NOMO-1 treated with DMSO at 0.1 percent for 48 hours (cell line): ENCODE measurements around the gene CTBS.
"Not testable (repeated sequence)": the region's sequence is repeated elsewhere in the genome, so short reads cannot be mapped to it uniquely, and the experiment has no call there.

Experiments used
- DNase-seq: peaks from one replicate; lab custom pipeline; 2025; ENCODE audit not compliant: unreplicated experiment; lab: John Stamatoyannopoulos, UW

CTBS gene

DNA sequence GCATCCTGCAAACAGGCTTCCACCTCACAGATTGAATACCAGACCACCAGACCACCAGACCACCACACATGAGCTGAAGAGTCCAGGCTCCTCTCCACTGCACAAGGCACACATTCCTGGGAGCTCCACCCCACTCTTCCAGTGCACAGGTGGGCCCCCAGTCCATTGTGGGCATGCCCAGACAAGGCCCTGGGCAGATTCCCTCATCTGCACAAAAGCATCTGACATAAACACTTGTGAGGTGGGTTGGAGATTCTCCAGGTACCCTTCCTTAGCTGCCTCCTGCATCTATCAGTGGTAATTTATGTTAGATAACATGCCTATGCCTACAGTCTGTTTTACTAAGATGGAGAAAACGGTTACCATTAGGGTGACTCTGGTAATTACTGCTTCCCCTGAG, 11.6 kb upstream of the CTBS start:
- no peak for DNase-seq

DNA sequence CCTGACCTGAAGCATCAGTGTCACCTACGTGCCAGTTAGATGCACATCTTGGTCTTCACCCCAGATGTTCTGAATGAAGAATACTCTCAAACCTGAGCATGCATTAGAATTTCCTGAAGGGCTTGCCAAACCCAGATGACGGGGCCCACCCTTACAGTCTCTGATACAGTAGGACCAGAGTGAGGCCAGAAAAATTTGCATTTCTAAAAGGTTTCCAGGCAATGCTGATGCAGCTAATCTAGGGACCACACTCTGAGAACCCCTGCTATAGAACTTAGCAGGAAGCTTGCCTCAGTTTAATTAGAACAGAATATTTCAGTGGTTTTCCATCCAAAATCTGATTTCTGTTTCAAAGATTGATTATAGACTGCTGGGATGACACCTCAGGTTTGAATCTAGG, 9.9 kb upstream of the CTBS start:
- no peak for DNase-seq

DNA sequence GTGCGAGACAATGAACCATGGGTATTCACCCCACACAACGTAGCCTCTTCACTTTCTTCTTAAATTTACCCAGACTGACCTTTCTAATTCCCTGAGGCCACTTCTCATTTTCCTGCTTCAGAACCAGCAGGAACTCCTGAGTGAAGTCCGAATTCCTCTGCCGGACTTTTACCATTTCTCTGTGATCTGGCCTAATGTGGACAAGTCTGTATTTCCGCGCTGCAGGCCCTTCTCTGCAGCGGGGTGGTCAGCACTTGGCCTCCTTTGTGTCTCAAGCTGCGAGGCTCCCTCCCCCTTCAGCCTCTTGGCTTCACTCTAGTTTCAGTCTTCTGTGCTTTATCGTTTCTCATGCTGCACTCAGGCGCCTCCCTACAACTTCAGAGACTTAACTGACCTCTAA, 9.4 kb upstream of the CTBS start:
- no peak for DNase-seq

DNA sequence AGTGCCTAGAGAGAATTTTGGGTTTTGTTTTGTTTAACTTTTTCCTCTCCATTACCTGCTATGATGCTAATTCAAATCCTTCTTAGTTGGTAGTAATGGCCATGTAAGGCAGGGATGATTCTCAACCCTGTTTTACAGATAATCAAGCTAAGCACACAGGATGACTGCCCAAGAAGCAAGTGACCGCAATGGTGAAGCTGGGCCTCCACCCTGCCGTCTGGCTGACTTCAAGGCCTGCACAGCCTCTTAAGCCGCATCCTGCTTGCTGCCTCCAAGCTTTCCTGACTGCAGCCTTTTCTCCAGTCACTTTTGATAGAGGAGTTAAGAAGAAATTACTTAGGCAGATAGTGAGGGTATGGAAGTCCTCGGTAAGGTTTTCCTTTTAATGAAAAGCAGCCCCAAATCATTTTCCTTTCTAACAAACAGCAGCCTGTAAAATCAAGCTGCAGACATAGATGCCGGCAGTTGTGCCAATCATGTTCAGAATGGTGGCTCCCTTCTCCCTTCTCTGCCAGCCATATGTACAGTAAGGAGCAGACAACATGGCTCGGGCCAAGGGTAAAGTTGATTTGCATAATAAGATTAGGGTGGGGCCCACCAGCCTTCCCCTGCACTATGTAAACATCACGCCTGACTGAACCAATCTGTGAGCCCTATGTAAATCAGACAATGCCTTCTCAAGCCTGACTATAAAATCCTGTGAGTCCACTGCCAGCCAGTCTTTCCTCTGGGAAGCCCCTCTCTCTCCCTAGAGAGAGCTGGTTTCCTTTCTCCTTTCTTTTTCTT, 8.8 kb upstream of the CTBS start:
- DNase-seq = no peak

DNA sequence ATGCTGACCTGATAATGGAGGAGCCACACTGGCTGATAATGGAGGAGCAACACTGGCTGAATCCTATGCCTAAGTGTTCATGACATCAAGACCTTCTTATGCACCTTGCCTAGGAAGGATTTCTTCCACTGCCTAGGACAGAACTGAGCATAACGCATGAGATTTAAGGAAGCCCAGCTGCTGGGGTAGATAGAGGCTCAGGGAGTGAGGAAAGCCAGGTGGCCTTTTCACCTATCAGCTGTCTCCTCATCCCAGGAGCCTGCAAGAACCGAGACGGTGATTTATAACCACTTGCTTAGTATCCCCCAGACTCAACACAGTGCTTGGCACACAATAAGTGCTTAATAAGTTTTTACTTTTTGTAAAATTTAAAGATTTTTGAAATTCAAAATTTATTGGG, 7.4 kb upstream of the CTBS start:
- no peak for DNase-seq

DNA sequence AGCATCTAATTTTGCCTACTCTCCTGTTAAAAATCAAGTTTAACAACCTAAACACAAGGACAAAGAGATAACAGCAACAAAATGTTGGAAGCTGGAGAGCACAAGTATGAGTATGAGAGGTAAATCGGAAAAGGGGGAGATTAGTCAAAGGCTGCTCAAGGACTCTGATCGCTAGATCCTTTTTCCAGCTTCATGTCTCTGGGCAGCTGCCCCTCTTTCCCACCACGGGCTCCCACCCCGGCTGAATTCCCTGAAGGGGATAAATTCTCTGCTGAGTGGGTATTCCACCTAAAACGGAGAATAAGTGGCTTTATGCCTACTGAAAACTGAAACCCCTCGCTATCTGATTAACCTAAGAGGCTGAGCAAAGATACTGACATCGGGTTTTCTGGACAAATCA, 696 bp upstream of the CTBS start:
- no peak for DNase-seq

DNA sequence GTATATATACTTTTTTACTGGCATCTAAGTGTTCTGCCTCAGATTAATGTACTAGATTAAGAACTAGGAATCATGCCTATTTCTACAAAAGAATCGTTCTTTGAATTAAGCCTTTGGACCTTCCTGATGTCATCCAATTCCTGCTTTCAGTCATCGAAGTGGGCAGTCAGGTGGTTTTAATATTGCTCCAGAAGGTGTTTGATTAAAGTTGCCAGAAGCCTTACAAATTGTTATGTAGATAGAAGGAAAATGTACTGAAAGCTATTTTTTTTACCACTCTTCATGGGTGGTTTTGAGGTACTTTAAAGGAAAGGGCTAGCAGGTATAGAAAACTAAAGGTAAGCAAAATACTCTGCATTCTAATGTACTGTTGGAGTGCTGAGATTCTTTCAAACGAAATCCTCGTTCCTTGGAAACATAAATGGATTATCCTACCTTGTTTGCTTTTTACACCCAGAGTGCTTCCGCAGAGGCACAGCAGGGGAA, 716 bp downstream of the CTBS start:
- no peak for DNase-seq

DNA sequence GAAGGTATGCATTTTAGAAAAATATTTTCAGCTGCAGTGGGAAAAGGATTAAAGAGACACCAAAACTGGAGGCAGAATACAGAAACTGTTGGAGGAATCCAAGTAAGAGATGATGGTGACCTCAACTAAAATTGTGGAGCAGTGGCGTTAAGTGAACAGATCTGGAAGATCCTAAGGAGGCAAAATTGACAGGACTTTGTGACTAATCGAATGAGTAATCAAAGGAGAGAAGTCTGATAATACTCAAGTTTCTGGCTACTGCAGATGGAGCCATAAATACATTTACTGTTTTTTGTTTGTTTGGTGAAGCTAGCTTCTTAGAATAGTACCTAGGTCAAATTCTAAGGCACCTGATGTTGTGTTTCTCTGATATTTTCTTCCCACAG, 3.1 kb downstream of the CTBS start:
- DNase-seq = no peak

DNA sequence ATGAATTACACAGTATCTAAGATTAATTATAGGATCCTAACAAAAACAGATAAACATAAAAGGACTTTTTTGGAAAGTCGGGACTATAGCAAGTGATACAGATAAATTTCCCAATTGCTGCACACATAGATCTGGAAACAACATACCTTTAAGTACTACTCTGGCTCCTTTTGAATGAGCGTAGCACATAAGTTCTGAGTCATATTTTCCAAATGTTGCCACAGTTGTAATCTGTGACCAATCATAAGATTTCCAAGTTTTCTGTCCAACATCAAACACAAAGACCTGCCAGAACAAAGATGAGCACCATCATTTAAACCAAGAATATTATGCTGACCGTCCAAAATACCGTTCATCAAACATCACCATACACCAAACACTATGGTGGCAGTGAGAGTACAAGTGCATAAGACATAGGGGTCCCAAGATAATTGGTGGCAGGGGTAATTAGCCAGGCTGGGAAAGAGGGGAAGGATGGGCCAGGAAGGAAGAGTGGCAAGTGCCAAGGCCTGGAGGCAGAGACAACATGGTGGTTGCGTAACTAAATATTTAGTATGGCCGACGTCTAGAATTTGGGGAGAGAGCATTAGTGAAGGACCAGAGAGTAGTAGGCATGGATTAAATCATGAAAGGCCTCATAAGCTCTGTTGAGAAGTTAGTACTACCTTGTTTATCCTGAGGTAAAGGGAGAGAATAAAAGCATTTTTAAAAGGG, 3.6 kb downstream of the CTBS start:
- DNase-seq = no peak

DNA sequence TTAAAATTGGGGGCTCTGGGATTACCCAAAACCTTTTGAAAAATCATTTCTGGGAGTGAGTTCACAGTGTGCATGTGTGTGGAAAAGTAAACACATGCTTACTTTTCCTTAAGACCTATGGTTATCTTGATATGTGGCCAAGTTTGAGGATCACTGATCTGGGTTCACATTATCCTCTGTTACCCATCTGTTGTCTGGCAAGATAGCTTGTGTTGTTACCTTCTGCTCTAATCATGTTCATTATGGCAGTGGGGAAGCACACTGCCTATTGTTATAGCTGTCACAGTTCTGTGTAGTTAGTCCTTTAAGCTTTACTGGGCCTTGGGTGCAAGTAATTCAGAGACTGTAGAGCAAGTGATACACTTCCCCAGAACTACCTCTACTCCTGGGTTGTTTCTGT, 5.0 kb downstream of the CTBS start:
- no peak for DNase-seq

DNA sequence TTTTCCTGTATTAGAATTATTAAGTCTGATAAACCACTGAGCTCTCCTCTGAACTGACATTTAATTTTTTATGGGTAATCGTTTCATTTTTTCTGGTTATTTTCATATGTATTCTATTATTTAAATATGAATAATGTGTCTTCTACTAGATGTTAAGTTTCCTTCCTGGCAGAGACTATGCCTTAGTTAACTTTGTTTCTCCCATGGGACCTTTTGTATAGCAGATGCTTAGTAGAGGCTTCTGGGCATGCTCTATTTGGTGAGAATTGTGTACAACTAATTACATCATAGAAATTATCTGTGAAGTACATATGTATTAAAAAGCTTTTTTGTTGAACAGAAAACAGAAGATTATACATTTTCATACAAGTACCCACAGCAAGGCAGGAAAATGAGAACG, 23.4 kb downstream of the CTBS start:
- DNase-seq = no peak

DNA sequence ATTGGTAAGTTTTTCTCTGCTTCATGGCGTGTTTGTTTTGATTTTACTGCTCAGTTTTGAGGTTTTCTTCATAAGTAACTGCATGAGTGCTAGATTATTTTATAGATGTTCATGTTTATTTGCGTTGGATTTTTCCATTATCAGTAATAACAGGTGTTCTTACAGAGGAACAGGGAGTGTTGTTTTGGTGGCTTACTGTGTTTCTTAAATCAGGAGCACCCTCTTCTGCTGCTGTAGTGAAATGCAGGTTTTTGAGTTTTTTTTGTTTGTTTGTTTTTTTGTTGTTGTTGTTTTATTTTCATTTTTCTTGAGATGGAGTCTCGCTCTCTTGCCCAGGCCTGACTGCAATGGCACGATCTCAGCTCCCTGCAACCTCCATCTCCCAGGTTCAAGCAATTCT, 32.6 kb downstream of the CTBS start:
- DNase-seq = no peak

DNA sequence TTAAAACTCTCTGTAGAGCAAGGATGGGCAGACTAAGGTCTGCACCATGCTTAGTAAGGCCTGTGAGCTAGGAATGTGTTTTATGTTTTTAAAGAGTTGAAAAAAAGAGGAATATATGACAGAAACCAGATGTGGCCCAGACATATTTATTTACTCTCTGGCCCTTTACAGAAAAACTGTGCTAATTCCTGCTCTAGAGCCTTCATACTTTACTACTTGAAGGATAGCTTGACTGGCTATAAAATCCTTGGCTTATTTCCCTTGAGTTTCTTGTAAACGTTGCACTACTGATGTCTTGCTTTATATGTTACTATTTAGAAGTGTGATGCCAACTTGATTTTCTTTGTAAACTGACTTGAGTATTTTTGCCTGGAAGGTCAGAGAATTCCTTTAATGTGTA, 33.5 kb downstream of the CTBS start:
- no peak for DNase-seq

DNA sequence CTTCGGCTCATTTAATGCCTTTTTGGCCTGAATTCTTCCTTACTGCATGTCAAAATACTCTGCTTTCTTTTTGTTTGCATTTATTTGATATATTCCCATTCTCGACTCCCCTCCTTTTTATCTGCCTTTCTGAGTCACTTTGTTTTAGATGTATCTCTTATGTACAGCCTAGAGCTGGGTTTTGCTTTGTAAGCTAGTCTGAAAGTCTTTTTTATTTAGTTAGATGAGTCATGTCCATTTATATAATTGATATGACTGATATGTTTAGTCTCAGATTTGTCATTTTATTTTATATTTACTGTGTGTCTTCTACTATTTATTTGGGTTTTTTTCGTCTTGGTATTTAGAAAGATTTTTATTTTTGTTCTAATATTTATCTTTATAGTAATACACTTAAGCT, 34.3 kb downstream of the CTBS start:
- no peak for DNase-seq

DNA sequence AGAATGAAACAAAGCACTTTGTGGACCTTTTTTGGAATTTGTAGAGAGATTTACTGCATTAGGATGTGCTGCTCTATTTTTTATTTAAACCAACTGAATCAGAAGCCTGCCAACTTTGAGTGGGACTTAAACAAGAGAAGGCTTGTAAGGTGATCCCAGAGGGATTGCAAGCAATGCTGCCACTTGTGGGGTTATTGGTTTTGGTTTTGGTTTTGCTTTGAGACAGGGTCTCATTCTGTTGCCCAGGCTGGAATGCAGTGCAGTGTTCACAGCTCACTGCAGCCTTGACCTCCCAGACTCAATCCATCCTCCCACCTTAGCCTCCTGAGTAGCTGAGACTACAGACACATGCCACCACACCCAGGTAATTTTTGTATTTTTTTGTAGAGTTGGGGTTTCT, 35.6 kb downstream of the CTBS start:
- DNase-seq = no peak

DNA sequence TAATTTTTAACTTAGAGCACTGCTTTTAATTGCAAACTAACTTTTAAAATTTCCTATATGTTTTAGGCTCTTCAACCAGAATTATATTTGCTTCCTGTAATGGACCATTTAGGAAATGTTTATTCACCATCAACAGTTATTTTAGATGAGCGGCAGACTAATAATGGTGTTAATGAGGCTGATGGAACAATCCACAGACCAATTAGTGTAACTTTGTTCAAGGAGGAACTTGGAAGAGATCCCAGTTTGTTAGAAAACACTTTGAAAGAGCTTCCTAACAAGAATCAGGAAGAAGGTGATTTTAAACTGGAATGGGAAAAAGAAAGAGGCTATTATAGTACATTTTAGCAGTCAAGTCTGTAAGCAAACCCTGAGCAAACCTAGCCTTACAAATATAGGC, 48.5 kb downstream of the CTBS start:
- DNase-seq = no peak

DNA sequence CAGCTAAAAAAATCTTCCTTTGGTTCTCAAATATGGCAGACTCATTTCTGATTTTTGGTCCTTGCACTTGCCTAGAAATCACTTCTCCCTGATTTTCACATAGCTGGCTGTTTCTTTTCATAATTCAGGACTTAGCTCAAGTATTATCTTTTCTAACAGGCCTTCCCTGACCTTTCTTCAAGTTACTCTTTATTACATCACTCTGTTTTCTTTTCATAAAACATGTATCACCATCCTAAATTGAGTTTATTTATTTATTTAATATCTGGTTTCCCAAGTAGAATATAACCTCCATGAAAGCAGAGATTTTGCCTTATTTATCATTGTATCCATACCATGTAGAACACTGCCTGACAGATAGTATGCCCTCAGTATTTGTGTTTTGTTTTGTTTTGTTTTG, 49.6 kb downstream of the CTBS start:
- no peak for DNase-seq

DNA sequence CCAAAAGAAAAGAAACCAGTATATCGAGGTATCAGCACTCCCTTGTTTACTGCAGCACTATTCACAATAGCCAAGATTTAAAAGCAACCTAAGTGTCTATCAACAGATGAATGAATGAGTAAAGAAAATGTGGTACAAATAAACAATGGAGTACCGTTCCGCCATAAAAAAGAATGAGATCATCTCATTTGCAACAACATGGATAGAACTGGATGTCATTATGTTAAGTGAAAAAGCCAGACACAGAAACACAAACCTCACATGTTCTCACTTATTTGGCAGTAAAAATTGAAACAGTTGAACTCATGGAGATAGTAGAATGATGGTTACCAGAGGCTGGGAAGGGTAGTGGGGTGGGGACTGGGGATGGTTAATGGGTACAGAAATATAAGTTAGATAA, 63.6 kb downstream of the CTBS start:
- DNase-seq = no peak

DNA sequence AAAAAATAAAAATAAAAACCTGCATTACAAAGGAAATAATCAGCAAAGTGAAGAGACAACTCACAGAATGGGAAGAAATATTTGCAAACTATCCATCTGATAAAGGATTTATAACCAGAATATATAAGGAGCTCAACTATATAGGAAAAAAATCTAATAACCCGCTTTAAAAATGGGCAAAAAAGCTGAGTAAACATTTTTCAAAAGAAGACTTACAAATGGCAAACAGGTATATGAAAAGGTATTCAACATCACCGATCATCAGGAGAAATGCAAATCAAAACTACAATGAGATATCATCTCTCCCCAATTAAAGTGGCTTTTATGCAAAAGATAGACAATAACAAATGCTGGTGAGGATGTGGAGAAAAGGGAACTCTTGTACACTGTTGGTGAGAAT, 64.1 kb downstream of the CTBS start:
- DNase-seq = no peak

DNA sequence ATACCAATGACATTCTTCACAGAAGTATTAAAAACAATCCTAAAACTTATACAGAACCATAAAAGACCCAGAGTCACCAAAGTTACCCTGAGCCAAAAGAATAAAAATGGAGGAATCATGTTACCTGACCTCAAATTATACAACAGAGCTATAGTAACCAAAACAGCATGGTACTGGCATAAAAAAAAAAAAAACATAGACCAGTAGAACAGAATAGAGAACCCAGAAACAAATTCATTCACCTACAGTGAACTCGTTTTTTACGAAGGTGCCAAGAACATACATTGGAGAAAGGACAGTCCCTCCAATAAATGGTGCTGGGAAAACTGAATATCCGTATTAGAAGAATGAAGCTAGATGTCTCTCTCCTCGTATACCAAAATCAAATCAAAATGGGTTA, 65.2 kb downstream of the CTBS start:
- no peak for DNase-seq

DNA sequence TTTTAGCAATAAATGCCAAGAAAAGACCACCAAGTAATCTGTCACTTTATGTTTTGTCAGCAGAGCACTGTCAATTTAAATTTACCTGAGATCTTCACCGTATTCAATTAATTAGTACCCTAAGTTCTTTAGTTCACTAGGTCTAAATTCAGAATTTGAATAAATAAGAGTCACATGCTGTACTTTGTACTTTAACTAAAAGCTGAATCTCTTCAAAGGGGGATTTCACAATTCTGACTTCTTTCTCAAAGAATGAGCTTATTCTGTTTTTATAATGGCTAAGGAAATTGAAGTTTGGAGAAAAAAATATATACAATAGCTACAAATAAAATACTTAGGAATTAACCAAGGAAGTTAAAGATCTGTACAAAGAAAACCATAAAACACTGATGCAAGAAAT, 65.7 kb downstream of the CTBS start:
- DNase-seq = no peak

DNA sequence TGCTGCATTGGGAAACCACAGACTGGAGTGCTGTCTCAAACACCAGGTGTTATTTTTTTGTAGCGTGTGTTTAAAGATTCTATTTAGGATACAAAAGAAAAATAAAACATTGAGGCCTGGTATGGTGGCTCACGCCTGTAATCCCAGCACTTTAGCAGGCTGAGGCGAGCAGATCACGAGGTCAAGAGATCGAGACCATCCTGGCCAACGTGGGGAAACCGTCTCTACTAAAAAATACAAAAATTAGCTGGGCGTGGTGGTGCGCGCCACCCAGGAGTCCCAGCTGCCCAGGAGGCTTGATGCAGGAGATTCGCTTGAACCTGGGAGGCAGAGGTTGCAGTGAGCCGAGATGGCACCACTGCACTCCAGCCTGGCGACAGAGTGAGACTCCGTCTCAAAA, 66.4 kb downstream of the CTBS start:
- not testable (repeated sequence) for DNase-seq
